Neural progenitor cell (in vitro differentiated cells): Measurements from ENCODE around the gene RBBP5. TPM values are rescaled to one million over a fixed set of nuclear protein-coding genes. Genes with fewer than 3 reads are reported as not detected.

Source experiments
- DNase-seq: peaks from one replicate; pipeline ENCODE4 v3.0.0-alpha.2; 2016; ENCODE audit warnings: low spot score
- H2AFZ ChIP-seq: fragments of 200-600 bp; sonication (generic); replicated peaks from 2 replicates; pipeline ENCODE4 v1.6.1; 2016; ENCODE audit warnings: antibody characterized with exemption
- H3F3A ChIP-seq: fragments of 200-600 bp; sonication (generic); 2 replicates; pipeline ENCODE4 v1.6.1; 2016; ENCODE audit warnings: antibody characterized with exemption, low read depth
- H3K27ac ChIP-seq: fragments of 200-600 bp; sonication (generic); 2 replicates; pipeline ENCODE4 v1.5.1; 2016; ENCODE audit warnings: mild to moderate bottlenecking
- H3K27me3 ChIP-seq: fragments of 200-600 bp; sonication (generic); 2 replicates; pipeline ENCODE4 v1.6.1; 2016; ENCODE audit warnings: mild to moderate bottlenecking, moderate library complexity
- H3K36me3 ChIP-seq: fragments of 200-600 bp; sonication (generic); 2 replicates; pipeline ENCODE4 v1.5.1; 2016
- H3K4me1 ChIP-seq: fragments of 200-600 bp; sonication (generic); 2 replicates; pipeline ENCODE4 v1.6.1; 2016; ENCODE audit warnings: mixed run types
- H3K4me2 ChIP-seq: fragments of 200-600 bp; sonication (generic); 2 replicates; pipeline ENCODE4 v1.6.1; 2016
- H3K4me3 ChIP-seq: fragments of 200-600 bp; sonication (generic); 2 replicates; pipeline ENCODE4 v1.5.1; 2016
- H3K79me2 ChIP-seq: fragments of 200-600 bp; sonication (generic); 2 replicates; pipeline ENCODE4 v1.6.1; 2016; ENCODE audit warnings: low read depth
- H3K9ac ChIP-seq: fragments of 200-600 bp; sonication (generic); 2 replicates; pipeline ENCODE4 v1.6.1; 2016
- H3K9me3 ChIP-seq: fragments of 200-600 bp; sonication (generic); 2 replicates; pipeline ENCODE4 v1.5.1; 2016; ENCODE audit warnings: low read depth
- H4K20me1 ChIP-seq: fragments of 200-600 bp; sonication (generic); 2 replicates; pipeline ENCODE4 v1.6.1; 2016; ENCODE audit warnings: low read depth
- H3K27ac Mint-ChIP-seq: 3 replicates; pipeline ENCODE4 v1.8.0; 2021; ENCODE audit warnings: mixed read lengths
- H3K27me3 Mint-ChIP-seq: 2 replicates; pipeline ENCODE4 v1.8.0; 2022; ENCODE audit warnings: low read depth, mild to moderate bottlenecking, inconsistent platforms, moderate library complexity, mixed read lengths; ENCODE audit not compliant: insufficient read depth
- H3K36me3 Mint-ChIP-seq: 3 replicates; pipeline ENCODE4 v1.8.0; 2021; ENCODE audit warnings: mixed read lengths
- H3K4me1 Mint-ChIP-seq: 3 replicates; pipeline ENCODE4 v1.8.0; 2021; ENCODE audit warnings: mixed read lengths
- H3K4me3 Mint-ChIP-seq: 3 replicates; pipeline ENCODE4 v1.8.0; 2021; ENCODE audit warnings: mild to moderate bottlenecking, moderate library complexity, mixed read lengths
- H3K9me3 Mint-ChIP-seq: 3 replicates; pipeline ENCODE4 v1.8.0; 2020; ENCODE audit warnings: mixed read lengths
- EZH2 ChIP-seq: fragments of 200-600 bp; sonication (generic); IDR thresholded peaks from 2 replicates; pipeline ENCODE4 v1.6.1; 2017; ENCODE audit warnings: antibody characterized with exemption, mild to moderate bottlenecking, moderate library complexity
- EZH2phosphoT487 ChIP-seq: fragments of 200-600 bp; sonication (generic); IDR thresholded peaks from 2 replicates; pipeline ENCODE4 v1.6.1; 2017; ENCODE audit warnings: antibody characterized with exemption
- total RNA-seq: library from RNA; depleted of rRNA; stranded (reverse); fragments of >200 nt; gene quantifications from 2 replicates; pipeline ENCODE4 v1.2.3, GENCODE V29; 2015; ENCODE audit warnings: low replicate concordance
- TF ChIP-seq, protein P1 (sequence below): fragments of 200-600 bp; sonication (generic); IDR thresholded peaks from 2 replicates; pipeline ENCODE4 v1.5.1; 2017; ENCODE audit warnings: antibody characterized with exemption, mild to moderate bottlenecking

Gene RBBP5
- total RNA-seq, 1 donor from 2014 or later, result 30.1 TPM

DNA sequence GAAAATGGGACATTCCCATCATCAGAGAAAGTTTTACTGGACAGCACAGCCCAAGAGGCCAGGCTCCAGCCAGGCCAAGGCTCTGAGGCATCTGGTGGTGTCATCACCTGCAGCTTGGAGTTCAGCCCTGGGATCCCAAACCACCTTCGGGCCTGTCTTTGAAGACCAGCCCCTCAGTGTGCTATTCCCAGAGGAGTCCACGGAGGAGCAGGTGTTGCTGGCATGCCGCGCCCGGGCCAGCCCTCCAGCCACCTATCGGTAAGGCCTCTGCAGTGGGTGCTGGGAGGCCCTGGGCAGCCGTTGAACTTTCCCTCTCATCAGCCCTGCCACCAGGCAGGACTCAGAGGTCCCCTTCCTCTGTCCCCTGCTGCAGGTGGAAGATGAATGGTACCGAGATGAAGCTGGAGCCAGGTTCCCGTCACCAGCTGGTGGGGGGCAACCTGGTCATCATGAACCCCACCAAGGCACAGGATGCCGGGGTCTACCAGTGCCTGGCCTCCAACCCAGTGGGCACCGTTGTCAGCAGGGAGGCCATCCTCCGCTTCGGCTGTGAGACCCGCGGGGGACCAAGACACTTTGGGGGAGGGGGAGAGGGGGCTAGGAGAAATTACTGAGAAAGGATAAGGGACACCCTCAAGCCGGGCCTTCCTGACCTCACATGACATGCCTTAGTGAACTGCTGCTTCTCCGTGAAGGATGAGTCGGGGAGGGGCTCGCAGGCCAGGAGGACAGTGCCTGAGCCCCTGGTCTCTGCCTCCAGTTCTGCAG lies 63.8 kb downstream of the RBBP5 start:
- H3K27me3 ChIP-seq, result no peaks in the 10 kb centered on the region
- no peak overlapping the region for H2AFZ ChIP-seq
- peaks cover 11% of the 10 kb centered on the region for H3K27me3 Mint-ChIP-seq
- no peaks in the 10 kb centered on the region for H3K36me3 ChIP-seq
- TF ChIP-seq EZH2phosphoT487 (no peak), EZH2 (no peak)
- TF ChIP-seq, protein P1, sequence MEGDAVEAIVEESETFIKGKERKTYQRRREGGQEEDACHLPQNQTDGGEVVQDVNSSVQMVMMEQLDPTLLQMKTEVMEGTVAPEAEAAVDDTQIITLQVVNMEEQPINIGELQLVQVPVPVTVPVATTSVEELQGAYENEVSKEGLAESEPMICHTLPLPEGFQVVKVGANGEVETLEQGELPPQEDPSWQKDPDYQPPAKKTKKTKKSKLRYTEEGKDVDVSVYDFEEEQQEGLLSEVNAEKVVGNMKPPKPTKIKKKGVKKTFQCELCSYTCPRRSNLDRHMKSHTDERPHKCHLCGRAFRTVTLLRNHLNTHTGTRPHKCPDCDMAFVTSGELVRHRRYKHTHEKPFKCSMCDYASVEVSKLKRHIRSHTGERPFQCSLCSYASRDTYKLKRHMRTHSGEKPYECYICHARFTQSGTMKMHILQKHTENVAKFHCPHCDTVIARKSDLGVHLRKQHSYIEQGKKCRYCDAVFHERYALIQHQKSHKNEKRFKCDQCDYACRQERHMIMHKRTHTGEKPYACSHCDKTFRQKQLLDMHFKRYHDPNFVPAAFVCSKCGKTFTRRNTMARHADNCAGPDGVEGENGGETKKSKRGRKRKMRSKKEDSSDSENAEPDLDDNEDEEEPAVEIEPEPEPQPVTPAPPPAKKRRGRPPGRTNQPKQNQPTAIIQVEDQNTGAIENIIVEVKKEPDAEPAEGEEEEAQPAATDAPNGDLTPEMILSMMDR, result no peak
- no peaks in the 10 kb centered on the region for H3K9me3 Mint-ChIP-seq
- no peak overlapping the region for H3K9ac ChIP-seq
- no peak overlapping the region for H3K27ac Mint-ChIP-seq
- no peak for DNase-seq
- H3F3A ChIP-seq, result peaks cover 7% of the 10 kb centered on the region
- peaks cover 39% of the 10 kb centered on the region for H3K4me1 Mint-ChIP-seq
- H3K36me3 Mint-ChIP-seq, result no peaks in the 10 kb centered on the region
- no peaks in the 10 kb centered on the region for H4K20me1 ChIP-seq
- H3K9me3 ChIP-seq, result no peaks in the 10 kb centered on the region
- no peak overlapping the region for H3K27ac ChIP-seq
- no peak overlapping the region for H3K4me3 ChIP-seq
- no peaks in the 10 kb centered on the region for H3K79me2 ChIP-seq
- H3K4me1 ChIP-seq, result peaks cover 19% of the 10 kb centered on the region
- H3K4me3 Mint-ChIP-seq, result no peak overlapping the region
- H3K4me2 ChIP-seq, result no peak overlapping the region

DNA sequence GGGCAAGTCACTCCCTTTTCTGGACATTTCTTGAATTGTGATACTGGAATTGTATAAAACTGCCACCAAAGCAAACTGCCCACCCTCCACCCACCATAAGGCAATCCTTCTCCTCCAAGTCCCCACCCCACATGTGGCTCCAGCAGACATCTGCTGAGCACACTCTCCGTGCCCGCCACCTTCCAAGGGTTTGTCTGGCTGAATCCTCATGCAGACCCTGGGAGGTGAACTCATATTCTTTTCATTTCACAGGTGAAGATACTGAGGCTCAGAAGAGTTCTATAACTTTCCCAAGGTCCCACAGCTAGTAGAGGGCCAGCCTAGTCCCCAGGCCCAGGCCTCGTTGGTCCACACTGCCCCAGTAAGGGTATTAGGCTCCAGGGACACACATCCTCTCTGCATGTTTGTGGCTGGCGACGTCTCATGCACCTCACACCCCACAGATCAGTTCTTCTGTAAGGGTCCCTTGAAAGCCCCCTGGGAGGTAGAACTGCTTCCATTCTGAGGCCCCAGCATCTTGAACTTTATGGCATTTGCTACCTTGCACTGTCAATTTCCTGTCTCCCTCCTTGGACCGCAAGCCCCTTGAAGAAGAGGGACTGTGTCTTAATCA lies 64.7 kb downstream of the RBBP5 start:
- no peaks in the 10 kb centered on the region for H3K79me2 ChIP-seq
- no peak overlapping the region for H3K4me2 ChIP-seq
- TF ChIP-seq EZH2 (no peak), EZH2phosphoT487 (no peak)
- TF ChIP-seq, protein P1, result no peak
- no peak for DNase-seq
- peaks cover 7% of the 10 kb centered on the region for H3F3A ChIP-seq
- H3K4me3 Mint-ChIP-seq, result peak overlapping the region; percentile 7
- H3K4me3 ChIP-seq, result no peak overlapping the region
- H3K36me3 ChIP-seq, result no peaks in the 10 kb centered on the region
- H3K9ac ChIP-seq, result no peak overlapping the region
- H3K9me3 ChIP-seq, result no peaks in the 10 kb centered on the region
- H3K27ac Mint-ChIP-seq, result peak overlapping the region; percentile 74
- peaks cover 8% of the 10 kb centered on the region for H3K27me3 Mint-ChIP-seq
- no peaks in the 10 kb centered on the region for H3K9me3 Mint-ChIP-seq
- no peaks in the 10 kb centered on the region for H4K20me1 ChIP-seq
- no peaks in the 10 kb centered on the region for H3K27me3 ChIP-seq
- peaks cover 28% of the 10 kb centered on the region for H3K4me1 ChIP-seq
- no peak overlapping the region for H3K27ac ChIP-seq
- H3K36me3 Mint-ChIP-seq, result no peaks in the 10 kb centered on the region
- no peak overlapping the region for H2AFZ ChIP-seq
- H3K4me1 Mint-ChIP-seq, result peaks cover 38% of the 10 kb centered on the region

DNA sequence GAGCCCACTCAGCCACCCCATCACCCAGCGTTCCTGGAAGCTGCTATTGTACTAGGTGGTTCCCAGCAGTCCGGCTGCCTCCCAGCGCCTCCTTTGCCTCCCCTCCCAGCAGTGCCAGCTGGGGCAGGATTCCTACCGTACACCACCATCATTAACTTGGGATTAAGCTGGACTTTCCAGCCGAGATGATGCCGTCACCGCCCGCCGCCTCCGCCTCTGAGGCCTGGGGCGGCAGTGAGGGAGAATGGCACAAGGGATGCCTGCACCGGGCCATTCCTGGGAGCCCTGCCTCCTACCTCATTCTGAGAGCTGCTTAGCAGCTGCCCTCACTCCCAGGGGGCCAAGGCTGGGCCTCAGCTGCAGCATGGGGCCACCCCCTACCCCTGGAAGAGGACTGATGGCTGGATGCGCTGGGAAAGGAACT lies 65.6 kb downstream of the RBBP5 start:
- H3K4me2 ChIP-seq, result peak overlapping the region; percentile 27
- H3K4me3 Mint-ChIP-seq, result no peak overlapping the region
- no peaks in the 10 kb centered on the region for H3K36me3 Mint-ChIP-seq
- no peaks in the 10 kb centered on the region for H3K27me3 ChIP-seq
- H3K36me3 ChIP-seq, result no peaks in the 10 kb centered on the region
- no peak overlapping the region for H3K9ac ChIP-seq
- H3K9me3 ChIP-seq, result no peaks in the 10 kb centered on the region
- H3F3A ChIP-seq, result peaks cover 7% of the 10 kb centered on the region
- H3K27me3 Mint-ChIP-seq, result peaks cover 9% of the 10 kb centered on the region
- peak; percentile 40 for DNase-seq
- no peaks in the 10 kb centered on the region for H3K79me2 ChIP-seq
- H2AFZ ChIP-seq, result no peak overlapping the region
- peaks cover 33% of the 10 kb centered on the region for H3K4me1 Mint-ChIP-seq
- no peak overlapping the region for H3K4me3 ChIP-seq
- H3K9me3 Mint-ChIP-seq, result no peaks in the 10 kb centered on the region
- H3K27ac ChIP-seq, result peak overlapping the region; percentile 35
- H4K20me1 ChIP-seq, result no peaks in the 10 kb centered on the region
- no peak for TF ChIP-seq EZH2
- TF ChIP-seq, protein P1, result no peak
- TF ChIP-seq EZH2phosphoT487, result no peak
- peaks cover 30% of the 10 kb centered on the region for H3K4me1 ChIP-seq
- H3K27ac Mint-ChIP-seq, result no peak overlapping the region
